HG03558 (cell line): Measurements from ENCODE around the gene LASP1NB.
"Not testable (repeated sequence)": the region's sequence is repeated elsewhere in the genome, so short reads cannot be mapped to it uniquely, and the experiment has no call there.

Experiments used
- ATAC-seq: cut with Tn5 transposase; IDR thresholded peaks from one replicate; pipeline ENCODE4 v1.9.1; 2021; ENCODE audit warnings: moderate number of reproducible peaks; ENCODE audit not compliant: unreplicated experiment; ENCODE audit errors: extremely low read depth

The LASP1NB gene

DNA sequence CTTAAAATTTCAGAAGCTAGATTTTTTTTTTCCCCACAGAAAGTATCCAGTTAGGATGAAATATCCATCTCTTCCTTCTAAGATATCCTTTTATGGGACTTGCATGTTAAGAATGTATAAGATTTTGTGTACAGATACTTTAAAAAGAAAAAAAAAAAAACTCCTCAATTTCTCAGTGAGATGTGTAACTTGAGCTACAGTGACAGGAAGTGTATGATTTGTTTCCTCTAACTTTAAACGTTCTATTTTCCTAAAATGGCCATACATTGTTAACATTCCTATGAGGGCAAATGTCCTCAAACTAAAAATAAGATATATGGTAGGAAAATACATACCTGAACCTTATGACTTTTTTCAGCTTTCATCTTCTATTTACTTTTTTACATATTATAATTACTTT lies 32.9 kb downstream of the LASP1NB start:
- no peak for ATAC-seq

DNA sequence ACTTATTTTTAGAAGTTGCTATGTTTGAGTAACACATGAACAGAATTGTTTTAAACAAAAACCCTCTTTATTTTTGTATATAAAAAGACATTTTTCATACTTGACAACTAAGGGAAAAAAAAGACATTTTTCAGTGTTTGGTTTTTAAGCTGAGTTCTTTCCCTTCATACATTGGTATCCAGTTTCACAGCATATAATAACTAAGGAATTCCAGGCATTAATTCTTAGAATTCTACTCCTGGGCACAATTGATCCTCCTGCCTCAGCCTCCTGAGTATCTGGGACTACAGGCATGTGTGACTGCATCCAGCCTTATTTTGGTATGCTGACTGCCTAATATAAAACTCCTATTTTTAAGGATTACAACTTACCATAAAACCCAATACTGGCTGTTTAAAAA lies 33.3 kb downstream of the LASP1NB start:
- no peak for ATAC-seq

DNA sequence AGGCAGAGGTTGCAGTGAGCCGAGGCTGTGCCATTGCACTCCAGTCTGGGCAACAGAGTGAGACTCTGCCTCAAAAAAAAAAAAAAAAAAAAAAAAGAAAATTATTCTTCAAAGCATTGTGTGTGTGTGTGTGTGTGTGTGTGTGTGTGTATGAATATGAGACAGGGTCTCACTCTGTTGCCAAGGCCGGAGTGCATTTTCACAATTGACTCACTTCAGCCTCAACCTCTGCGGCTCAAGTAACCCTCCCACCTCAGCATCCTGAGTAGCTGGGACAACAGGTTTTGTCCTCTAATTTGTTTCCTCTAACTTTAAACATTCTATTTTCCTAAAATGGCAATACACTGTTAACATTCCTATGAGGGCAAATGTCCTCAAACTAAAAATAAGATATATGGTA lies 34.1 kb downstream of the LASP1NB start:
- no peak for ATAC-seq

DNA sequence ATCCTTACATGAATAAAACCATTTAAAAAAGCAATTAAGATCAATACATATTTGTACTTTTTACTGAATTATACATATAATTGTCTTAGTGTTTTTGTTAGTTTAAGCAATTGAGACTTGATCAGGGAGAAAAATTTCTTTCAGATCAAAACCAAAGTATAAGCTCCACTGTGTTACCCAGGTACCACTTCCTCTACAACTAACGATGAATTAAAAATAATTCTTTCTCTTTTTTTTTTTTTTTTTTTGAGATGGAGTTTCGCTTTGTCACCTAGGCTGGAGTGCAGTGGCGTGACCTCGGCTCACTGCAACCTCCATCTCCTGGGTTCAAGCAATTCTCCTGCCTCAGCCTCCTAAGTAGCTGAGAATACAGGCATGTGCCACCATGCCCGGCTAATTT lies 35.0 kb downstream of the LASP1NB start:
- no peak for ATAC-seq

DNA sequence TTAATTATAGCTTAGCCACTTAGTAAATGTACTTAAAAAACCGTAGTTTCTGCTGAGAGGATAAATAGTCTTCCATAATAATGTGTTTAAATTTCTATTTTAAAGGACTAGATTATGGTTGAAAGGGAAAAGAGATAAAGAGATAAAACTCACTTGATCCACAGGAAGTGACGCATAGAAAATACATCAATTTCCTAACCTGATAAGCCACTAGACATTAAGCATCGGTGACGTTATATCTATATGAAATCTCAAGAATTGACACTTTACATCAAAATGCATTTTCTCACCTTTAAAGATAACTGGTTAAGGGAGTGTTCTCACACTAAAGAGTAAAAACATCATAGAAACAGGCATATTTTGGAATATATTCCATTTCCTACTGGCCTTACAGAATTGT lies 36.0 kb downstream of the LASP1NB start:
- no peak for ATAC-seq

DNA sequence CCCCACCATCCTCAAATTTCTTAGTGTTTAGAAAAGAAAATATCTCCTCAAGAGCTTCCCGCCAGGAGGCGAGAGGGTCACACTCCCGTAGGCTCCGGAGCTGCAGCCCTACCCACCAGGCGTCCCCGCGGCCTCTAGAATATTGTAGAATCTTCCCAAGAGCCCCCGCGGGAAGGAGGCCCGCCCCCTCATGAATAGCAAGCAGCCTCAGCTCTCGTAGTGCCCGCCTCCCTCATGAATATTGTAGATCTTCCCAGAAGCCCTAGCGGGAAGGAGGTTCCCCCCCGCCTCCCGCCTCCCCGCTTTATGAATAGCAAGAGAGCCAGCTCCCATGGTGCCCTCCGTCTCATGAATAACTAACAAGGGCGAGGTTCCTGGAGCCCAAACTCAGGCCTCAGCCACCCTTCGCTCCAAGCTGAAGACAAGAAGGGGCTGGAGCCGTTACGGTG lies 41.9 kb downstream of the LASP1NB start, which contains the start of gene FBXO47:
Gene FBXO47, minus strand, starts transcription at position 114 of the 449 bp plus-strand sequence. CDS start 4,378 bp downstream, outside the sequence.
- no peak for ATAC-seq

DNA sequence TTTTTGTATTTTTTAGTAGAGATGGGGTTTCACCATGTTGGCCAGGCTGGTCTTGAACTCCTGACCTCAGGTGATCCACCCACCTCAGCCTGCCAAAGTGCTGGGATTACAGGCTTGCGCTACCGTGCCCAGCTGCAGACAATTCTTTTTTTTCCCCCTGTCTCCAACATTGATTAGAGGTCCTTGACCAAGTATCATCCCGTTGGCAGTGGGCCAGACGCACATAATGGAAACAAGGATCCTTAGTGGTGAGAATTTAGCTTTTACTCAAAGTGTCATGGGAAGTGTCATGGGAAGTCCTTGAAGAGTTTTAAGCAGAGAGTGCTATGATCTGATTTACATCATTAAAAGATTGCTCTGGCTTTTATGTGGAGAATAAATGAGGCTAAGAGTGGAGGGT lies 43.9 kb downstream of the LASP1NB start:
- ATAC-seq = no peak

DNA sequence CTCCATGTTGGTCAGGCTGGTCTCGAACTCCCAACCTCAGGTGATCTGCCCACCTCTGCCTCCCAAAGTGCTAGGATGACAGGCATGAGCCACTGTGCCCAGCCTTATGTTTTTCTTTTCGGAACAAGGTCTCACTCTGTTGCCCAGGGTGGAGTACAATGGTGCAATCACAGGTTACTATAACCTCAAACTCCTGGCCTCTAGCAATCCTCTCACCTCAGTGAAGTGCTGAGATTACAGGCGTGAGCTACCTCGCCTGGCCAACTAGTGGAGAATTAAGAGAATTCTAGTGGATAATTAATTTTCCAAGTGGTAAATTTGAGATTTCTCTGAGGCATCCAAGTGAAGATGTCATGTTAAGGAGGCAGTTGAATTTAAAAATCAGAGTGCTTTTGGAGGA lies 44.7 kb downstream of the LASP1NB start:
- no peak for ATAC-seq

DNA sequence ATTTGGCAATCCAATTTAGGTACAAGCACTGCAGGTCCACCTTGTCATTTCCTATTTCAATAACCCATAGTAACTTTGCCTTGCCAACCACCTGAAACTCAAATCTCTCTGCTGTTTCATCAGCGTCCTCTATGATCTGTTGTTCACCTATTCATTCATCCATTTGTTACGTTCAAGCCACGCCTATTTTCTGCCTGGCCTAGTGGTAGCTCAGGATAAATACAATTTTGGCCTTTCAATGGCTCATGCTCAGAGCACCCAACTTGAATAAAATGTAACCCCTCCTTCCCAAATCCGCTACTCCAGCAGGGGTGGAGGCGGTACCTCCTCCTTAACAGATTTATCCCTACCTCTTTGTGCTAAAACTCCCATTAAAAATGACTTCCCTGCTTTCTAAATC lies 45.4 kb downstream of the LASP1NB start:
- no peak for ATAC-seq

DNA sequence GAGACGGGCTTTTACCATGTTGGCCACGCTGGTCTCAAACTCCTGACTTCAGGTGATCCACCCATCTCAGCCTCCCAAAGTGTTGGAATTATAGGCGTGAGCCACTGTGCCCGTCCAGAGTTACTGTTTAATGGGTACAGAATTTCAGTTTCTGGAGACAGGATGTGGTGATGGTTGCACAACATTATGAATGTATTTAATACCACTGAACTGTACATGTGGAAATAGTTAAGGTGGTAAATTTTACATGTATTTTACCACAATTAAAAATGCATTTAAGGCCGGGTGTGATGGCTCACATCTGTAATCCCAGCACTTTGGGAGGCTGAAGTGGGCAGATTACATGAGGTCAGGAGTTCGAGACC lies 50.8 kb downstream of the LASP1NB start:
- not testable (repeated sequence) for ATAC-seq

DNA sequence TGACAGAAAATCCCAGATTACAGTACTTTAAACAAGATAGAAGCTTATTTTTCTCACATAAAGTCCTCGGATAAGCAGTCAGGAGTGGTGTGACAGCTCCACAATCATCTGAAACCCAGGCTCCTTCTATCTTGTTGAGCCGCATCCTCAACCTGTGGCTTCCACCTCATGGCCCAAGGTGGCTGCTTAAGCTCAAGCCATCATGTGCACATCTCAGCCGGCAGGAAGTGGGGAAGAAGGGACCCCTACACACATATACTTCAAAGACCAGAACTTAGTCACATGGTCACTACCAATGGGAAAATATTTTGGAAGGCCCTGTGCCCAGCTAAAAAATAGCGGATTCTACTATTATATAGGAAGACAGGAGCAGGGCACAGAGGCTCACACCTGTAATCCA lies 52.8 kb downstream of the LASP1NB start:
- ATAC-seq = no peak
